ENCODE measurements around the gene MICU1.

MICU1 gene

DNA sequence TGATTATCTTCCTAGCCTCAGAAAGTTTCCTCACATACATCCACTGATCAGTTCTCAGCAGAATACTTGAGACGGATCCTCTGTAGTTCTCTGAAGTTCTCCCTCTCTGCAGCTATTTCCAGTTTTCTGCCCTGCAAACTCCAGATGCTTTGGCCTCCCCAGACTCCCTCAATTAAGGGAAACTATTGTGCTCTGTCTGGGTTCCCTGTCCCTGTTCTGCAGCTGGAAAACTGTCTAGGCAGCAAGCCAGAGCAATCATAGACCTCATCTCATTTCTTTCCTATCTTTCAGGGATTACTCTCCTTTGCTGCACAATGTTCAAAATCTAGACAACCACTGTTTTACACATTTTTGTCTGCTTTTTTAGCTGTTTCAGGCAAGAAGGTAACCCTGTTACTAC, 9.2 kb downstream of the MICU1 start:
- Histone ChIP-seq H3K4me3 (ENCODE audit: severe bottlenecking) (no peak overlapping the region), H3K27me3 (ENCODE audit: insufficient read depth, poor library complexity, severe bottlenecking) (no peaks in the 10 kb centered on the region), H3K27ac (ENCODE audit: poor library complexity, severe bottlenecking) (no peak overlapping the region), H3K9me3 (ENCODE audit: severe bottlenecking) (no peaks in the 10 kb centered on the region), H3K4me1 (ENCODE audit: insufficient read depth, poor library complexity, severe bottlenecking) (peaks cover 3% of the 10 kb centered on the region), H3K36me3 (ENCODE audit: low read depth) (no peaks in the 10 kb centered on the region)
- TF ChIP-seq, protein P1, sequence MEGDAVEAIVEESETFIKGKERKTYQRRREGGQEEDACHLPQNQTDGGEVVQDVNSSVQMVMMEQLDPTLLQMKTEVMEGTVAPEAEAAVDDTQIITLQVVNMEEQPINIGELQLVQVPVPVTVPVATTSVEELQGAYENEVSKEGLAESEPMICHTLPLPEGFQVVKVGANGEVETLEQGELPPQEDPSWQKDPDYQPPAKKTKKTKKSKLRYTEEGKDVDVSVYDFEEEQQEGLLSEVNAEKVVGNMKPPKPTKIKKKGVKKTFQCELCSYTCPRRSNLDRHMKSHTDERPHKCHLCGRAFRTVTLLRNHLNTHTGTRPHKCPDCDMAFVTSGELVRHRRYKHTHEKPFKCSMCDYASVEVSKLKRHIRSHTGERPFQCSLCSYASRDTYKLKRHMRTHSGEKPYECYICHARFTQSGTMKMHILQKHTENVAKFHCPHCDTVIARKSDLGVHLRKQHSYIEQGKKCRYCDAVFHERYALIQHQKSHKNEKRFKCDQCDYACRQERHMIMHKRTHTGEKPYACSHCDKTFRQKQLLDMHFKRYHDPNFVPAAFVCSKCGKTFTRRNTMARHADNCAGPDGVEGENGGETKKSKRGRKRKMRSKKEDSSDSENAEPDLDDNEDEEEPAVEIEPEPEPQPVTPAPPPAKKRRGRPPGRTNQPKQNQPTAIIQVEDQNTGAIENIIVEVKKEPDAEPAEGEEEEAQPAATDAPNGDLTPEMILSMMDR (IDR thresholded peaks at IDR 0.05; ENCODE audit: poor library complexity, severe bottlenecking): no peak
- DNase-seq (ENCODE audit: low spot score): no peak
- no peak for ATAC-seq (ENCODE audit: low read depth)

DNA sequence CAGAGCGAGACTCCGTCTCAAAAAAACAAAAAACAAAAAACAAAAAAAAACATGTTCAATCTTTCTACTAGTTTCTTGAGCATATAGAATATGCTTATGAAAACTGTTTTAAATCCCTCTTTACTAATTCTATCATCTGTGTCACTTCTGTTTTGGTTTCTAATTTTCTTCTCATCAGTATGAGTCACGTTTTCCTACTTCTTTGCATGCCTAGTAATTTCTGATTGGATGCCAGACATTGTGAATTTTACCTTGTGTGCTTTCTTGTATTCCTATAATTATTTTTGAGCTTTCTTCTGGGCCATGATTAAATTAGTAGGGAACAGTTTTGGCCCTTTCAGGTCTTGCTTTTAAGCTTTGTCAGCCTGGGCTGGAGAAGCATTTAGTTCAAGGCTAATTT, 9.9 kb downstream of the MICU1 start:
- no peak for ATAC-seq (ENCODE audit: low read depth)
- Histone ChIP-seq H3K36me3 (ENCODE audit: low read depth) (no peaks in the 10 kb centered on the region), H3K27ac (ENCODE audit: poor library complexity, severe bottlenecking) (no peak overlapping the region), H3K9me3 (ENCODE audit: severe bottlenecking) (no peaks in the 10 kb centered on the region), H3K27me3 (ENCODE audit: insufficient read depth, poor library complexity, severe bottlenecking) (no peaks in the 10 kb centered on the region), H3K4me1 (ENCODE audit: insufficient read depth, poor library complexity, severe bottlenecking) (peaks cover 3% of the 10 kb centered on the region), H3K4me3 (ENCODE audit: severe bottlenecking) (no peak overlapping the region)
- DNase-seq (ENCODE audit: low spot score): no peak
- TF ChIP-seq, protein P1 (IDR thresholded peaks at IDR 0.05; ENCODE audit: poor library complexity, severe bottlenecking): no peak

DNA sequence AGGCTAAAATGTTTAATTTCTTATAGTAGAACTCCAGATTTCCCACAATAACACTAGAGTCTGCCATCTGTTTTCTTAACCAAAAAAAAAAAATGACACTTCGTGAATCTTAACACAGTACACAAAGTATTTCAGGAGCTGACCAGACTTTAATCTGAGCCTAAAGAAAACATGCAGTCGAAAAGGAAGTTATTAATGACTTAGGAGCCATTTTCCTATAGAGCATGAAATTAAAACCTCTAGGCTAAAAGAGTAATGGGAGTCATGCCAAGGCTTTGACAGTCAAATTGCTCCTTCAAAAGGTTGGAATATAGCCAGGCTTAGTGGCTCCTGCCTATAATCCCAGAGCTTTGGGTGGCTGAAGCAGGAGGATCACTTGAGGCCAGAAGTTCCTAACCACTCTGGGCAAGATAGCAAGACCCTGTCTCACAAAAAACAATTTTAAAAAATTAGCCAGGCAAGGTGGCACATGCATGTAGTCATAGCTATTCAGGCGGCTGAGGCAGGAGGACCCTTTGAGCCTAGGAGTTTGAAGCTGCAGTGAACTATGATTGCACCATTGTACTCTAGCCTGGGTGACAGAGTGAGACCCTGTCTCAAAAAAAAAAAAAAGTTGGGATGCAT, 13.6 kb downstream of the MICU1 start:
- no peak overlapping the region for H3K27ac ChIP-seq (ENCODE audit: poor library complexity, severe bottlenecking)
- ATAC-seq (ENCODE audit: low read depth) (no peak), DNase-seq (ENCODE audit: low spot score) (no peak)
- 0 out of 2 replicates have a peak, but pooled peaks cover 3% of the 10 kb centered on the region for H3K36me3 ChIP-seq (ENCODE audit: low read depth)
- no peaks in the 10 kb centered on the region for H3K9me3 ChIP-seq (ENCODE audit: severe bottlenecking)
- H3K27me3 ChIP-seq (ENCODE audit: insufficient read depth, poor library complexity, severe bottlenecking): no peaks in the 10 kb centered on the region
- TF ChIP-seq, protein P1 (IDR thresholded peaks at IDR 0.05; ENCODE audit: poor library complexity, severe bottlenecking): no peak
- no peak overlapping the region for H3K4me3 ChIP-seq (ENCODE audit: severe bottlenecking)
- peaks cover 3% of the 10 kb centered on the region for H3K4me1 ChIP-seq (ENCODE audit: insufficient read depth, poor library complexity, severe bottlenecking)

DNA sequence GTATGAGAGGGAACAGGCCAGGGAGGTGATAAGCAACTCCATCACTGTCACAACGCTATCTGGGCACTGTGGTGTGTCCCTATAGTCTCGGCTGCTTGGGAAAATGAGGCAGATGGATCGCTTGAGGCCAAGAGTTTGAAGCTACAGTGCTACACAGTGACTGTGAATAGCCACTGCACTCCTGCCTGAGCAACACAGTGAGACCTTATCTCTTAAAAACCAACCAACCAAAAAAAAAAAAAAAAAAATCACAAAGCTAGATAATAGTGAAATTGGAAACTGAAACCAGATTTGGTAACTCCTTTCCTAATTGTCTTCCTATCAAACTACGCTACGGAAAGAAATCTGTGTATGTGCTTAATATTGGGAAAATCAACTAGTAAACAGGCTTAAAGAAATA, 14.1 kb downstream of the MICU1 start:
- ATAC-seq (ENCODE audit: low read depth) (no peak), DNase-seq (ENCODE audit: low spot score) (no peak)
- H3K9me3 ChIP-seq (ENCODE audit: severe bottlenecking): no peaks in the 10 kb centered on the region
- no peaks in the 10 kb centered on the region for H3K27me3 ChIP-seq (ENCODE audit: insufficient read depth, poor library complexity, severe bottlenecking)
- H3K27ac ChIP-seq (ENCODE audit: poor library complexity, severe bottlenecking): no peak overlapping the region
- 0 out of 2 replicates have a peak, but pooled peaks cover 3% of the 10 kb centered on the region for H3K36me3 ChIP-seq (ENCODE audit: low read depth)
- peaks cover 3% of the 10 kb centered on the region for H3K4me1 ChIP-seq (ENCODE audit: insufficient read depth, poor library complexity, severe bottlenecking)
- TF ChIP-seq, protein P1 (IDR thresholded peaks at IDR 0.05; ENCODE audit: poor library complexity, severe bottlenecking): no peak
- no peak overlapping the region for H3K4me3 ChIP-seq (ENCODE audit: severe bottlenecking)

DNA sequence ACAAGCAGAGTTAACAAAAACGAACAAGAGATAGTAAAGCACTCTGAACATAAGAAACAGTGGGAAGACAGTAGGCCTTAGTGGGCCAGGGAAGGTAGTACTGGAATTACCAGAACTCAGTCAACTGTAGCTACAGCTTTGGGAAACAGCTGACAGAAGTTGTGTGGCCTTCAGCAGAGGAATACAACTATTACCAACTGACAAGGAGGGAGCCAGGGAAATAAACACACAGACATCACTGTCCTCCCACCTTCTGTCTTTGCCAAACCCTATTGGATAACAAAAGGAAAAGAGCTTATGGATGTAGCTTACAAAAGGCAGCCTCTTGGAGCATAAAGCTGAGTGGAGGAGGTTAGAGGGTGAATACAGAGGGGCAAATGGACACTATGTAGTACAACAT, 15.4 kb downstream of the MICU1 start:
- H3K27me3 ChIP-seq (ENCODE audit: insufficient read depth, poor library complexity, severe bottlenecking): no peaks in the 10 kb centered on the region
- ATAC-seq (ENCODE audit: low read depth) (no peak), DNase-seq (ENCODE audit: low spot score) (no peak)
- no peak overlapping the region for H3K27ac ChIP-seq (ENCODE audit: poor library complexity, severe bottlenecking)
- no peak overlapping the region for H3K4me3 ChIP-seq (ENCODE audit: severe bottlenecking)
- no peaks in the 10 kb centered on the region for H3K9me3 ChIP-seq (ENCODE audit: severe bottlenecking)
- TF ChIP-seq, protein P1 (IDR thresholded peaks at IDR 0.05; ENCODE audit: poor library complexity, severe bottlenecking): no peak
- peaks cover 3% of the 10 kb centered on the region for H3K4me1 ChIP-seq (ENCODE audit: insufficient read depth, poor library complexity, severe bottlenecking)
- H3K36me3 ChIP-seq (ENCODE audit: low read depth): 0 out of 2 replicates have a peak, but pooled peaks cover 3% of the 10 kb centered on the region
